GM04504 (cell line): Measurements from ENCODE around the gene MYO7B.

Experiments
- DNase-seq: peaks from one replicate; pipeline ENCODE4 v3.0.0-alpha.2; 2012; ENCODE audit warnings: low read depth

MYO7B gene

DNA sequence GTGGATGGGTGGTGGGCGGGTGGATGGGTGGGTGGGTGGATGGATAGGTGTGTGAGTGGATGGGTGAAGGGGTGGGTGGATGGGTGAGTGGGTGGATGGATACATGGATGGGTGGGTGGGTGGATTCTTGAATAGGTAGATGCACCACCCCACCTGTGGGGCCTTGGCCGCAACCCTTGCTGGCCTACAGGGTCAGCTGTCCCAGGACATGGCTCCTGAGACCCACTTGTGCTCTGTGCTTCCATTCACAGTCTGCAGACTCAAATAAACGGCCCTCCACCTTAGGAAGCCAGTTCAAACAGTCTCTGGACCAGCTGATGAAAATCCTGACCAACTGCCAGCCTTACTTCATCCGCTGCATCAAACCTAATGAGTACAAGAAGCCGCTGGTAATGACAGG lies 54.4 kb downstream of the MYO7B start:
- DNase-seq = no peak

DNA sequence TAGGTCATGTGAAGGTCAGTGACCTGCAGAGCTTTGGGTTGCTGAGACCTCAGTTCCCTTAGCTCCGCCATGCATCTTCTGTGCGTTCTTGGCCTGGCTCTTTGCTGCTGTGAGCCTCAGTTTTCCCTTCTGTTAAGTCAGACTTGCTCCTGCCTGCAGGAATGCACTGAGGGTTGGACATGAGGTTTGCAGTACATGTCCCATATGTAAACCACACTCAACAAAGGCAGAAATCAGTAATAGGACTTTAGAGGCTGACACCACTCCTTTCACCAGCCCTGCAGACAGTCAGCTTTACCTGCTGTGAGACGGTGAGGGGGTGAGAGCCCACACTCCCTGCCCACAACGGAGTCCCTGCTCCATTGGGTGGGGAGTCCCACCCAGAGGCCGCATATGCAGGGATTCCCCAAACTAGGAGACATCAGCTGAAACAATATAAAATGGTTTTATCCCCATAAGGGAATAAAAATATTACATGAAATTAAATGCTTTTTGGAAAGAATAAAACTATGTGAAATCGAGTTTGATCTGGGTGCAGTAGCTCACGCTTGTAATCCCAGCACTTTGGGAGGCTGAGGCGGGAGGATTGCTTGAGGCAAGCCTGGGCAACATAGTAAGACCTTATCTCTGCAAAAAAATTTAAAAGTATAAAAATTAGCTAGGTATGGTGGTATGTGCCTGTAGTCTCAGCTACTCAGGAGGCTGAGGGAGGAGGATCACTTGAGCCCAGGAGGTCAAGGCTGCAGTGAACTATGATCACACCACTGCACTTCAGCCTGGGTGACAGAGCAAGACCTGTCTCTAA lies 55.1 kb downstream of the MYO7B start:
- DNase-seq = no peak

DNA sequence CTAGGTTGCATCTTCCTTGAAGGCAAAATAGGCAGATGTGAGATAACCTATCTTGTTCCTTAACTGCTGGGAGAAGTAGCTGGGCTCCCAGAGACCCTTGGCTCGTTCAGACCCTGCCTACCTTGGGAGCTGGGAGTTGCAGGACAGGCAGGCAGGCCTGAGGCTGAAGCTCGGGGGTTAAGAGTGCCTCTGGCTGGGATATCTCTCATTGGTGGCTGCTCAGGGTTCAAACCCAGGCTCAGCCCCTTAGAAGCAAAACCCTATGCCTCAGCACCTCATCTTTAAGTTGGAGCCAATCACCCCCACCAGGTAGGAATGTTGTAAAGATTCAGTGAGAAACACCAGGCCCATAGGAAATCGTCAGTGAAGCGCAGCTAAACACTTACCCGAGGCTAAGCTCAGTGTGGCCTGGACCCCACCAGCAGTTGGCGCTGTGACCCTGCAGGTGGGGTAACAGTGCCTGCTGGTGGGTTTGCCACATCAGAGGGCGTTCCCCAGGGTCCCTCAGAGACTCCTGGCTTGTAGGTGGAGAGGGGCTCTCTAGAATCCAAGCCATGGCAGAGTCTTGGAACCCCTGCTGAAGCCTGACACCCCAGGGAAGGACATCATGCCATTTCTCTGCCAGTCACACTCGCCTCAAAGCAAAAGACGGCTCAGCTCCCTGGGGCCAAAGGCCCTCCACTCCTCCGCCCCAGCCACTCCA lies 55.9 kb downstream of the MYO7B start:
- DNase-seq = peak; percentile 32

DNA sequence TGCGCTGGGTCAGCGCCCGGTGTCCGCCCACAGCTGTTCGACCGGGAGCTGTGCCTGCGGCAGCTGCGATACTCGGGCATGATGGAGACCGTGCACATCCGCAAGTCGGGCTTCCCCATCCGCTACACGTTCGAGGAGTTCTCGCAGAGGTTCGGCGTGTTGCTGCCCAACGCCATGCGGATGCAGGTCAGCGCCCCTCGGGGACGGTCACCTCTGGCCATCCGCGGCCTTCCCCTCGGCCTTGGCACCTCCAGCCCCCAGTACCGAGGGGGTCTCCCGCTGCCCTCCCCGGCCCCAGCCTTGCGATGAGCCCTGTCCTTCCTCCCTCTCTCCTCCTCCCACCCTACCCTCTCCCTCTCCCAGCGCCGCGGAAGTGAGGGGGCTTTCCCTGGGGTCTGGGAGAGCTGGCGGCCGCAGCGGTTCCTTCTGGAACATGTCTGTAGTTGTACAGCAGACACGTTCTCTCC lies 57.3 kb downstream of the MYO7B start:
- no peak for DNase-seq

DNA sequence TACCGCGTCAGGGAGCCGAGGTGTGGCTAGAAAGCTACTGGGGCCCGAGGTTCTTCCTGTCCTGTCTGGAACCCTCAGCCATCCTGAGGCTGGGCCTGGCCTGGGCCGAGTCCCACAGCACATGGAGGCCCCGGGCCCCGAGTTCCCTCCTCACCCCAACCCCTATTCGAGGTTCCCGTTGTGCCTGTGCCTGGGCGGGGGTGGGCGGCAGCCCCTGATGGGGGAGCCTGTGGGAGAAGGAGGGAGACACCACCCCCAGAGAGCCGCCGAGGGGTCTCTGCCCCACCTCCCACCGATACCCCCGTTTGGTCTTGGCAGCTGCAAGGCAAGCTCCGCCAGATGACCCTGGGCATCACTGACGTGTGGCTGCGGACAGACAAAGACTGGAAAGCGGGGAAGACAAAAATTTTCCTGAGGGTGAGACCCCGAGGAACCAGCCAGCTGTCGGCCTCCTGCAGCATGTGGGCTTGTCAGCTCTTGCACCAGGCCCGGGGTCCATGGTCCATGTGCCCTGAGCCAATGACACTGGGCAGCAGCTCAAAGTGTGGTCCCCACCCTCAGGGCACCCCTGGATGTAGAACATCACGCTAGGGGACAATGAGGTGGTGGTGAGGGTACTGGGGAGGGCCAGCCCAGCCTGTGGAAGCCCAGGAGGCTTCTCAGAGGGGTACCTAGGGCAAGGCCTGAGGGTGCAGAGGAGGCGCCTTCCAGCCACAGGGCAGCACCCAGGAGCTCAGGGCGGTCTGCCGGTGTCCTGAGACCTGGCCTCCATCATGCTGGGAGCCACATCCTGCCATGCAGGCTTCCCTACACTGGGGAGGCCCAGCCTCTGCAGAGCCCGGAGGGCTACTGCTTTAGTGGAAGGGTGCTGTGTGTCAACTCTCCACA lies 58.0 kb downstream of the MYO7B start:
- DNase-seq = no peak

DNA sequence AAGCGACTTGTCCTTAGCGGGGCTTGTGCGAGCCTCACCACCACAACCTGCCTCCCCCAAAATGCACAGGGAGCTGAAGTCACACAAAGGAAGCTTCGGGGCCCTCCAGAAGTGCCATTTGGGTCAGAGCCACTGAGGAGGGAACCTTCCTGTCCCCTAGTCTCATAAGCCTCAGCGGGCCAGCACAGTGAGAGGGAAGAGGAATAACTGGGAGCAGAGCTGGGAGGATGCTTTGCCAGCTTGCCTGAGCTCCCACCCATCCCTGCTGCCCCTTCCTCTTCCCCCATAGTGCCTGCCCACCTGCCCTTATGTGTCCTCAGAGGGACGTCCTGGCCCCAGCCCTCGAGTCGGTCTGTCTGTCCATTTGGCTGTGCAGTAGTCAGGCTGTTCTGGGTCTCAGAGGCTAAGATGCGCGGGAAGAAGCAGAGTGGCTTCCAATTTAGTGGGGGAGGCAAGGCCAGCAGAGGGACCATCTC lies 58.7 kb downstream of the MYO7B start:
- DNase-seq = no peak

DNA sequence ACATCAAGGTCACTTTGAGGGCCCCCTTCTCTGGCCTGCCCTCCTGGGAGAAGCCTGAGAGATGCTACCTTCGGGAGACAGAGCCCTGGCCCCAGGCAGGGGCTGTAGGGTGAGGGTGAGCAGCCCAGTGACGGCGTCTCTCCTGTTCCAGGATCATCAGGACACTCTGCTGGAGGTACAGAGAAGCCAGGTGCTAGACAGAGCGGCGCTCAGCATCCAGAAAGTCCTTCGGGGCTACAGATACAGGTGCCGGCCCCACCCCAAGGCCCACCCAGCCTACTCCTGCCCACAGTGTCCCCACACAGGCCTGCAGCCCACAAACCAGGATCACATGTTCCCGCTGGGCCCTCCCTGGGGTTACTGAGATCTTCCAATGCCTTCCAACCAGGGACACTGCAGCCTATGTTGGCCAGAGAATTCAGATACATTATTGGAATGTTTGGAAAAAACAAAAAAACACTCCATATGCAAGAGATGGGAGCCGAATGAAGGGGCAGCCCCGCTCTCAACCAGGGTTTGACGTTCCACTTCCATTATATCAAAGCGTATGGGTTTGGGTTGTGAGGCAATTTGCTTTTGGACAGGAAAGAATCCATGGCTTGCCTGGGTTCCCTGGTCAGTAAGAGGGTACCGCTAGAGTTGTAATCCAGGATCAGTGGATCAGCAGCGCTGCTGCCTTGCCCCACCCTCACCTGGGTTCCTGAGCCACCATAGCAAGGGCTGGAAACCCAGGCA lies 61.0 kb downstream of the MYO7B start:
- DNase-seq = no peak

DNA sequence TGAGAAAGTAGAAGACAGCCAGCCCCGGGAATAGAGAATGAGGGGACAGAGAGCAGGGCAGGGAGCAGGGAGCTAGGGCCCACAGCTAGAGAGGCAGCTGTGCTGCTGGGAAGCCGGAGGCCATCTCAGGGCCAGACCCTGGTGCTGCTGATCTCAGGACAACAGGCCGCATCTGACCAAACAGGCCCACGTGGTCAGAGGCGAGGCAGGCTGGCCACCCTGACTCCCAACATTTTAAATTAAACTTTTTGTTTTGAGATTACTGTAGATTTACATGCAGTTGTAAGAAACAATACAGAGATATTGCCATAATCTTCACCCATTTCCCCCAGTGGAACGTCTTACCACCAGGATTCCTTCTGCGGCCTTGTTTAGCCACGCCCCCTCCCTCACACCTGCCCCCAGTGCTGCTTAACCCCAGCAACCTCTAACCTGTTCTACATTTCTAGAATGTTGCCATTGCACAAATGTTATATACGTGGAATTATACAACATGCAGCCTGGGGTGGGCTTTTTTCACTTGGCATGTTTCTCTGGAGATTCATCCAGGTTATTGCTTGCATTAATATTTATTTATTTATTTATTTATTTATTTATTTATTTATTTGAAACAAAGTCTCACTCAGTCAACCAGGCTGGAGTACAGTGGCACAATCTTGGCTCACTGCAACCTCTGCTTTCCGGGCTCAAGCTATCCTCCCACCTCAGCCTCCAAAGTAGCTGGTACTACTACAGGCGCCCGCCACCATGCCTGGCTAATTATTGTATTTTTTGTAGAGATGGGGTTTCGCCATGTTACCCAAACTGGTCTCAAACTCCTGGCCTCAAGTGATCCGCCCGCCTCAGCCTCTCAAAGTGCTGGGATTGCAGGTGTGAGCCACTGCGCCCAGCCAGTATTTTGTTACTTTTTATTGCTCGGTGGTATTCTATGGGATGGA lies 61.8 kb downstream of the MYO7B start:
- no peak for DNase-seq

DNA sequence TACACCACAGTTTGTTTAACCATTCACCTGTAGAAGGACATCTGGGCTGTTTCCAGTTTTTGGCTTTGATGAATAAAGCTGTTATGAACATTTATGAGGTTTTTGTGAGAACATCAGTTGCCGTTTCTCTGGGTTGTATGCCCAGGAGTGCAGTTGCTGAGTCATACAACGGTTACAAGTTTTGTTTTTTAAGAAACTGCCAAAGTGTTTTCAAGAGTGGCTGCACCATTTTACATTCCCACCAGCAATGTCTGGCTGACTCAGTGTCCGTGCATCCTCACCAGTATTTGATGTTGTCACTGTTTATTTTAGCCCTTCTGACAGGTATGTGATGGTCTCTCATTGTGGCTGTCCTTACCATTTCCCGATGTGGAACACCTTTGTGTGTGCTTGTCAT lies 62.5 kb downstream of the MYO7B start:
- DNase-seq = no peak

DNA sequence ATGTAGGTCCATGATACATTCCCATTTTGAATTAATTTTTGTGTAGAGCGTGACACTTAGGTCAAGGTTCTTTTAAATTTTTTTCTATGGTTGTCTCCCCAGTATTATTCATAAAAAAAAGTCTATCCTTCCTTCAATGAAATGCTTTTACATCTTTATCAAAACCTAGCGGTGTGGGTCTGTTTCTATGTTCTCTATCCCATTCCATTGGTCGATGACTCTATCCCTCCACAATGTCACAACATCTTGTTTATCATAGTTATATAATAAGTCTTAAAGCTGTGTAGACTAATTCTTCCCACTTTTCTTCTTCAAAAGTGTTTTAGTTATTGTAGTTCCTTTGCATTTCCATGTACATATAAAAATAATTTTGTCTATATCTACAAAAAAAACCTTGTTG lies 63.2 kb downstream of the MYO7B start:
- DNase-seq = no peak

DNA sequence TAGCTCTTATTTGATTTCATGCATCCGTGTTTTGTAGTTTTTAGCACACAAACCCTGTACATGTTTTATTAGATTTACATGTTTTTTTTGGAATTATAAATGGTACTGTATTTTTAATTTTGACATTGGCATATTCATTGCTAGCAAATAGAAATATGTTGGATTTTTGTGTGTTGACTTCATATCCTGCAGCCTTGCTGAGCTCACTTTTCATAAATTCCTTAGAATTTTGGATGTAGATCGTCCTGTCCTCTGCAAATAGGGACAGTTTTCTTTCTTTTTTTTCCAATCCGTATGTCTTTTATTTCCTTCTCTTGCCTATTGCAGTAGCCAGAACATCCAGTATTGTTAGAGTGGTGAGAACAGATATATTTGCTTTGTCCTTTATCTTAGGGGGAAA lies 63.7 kb downstream of the MYO7B start:
- DNase-seq = no peak

DNA sequence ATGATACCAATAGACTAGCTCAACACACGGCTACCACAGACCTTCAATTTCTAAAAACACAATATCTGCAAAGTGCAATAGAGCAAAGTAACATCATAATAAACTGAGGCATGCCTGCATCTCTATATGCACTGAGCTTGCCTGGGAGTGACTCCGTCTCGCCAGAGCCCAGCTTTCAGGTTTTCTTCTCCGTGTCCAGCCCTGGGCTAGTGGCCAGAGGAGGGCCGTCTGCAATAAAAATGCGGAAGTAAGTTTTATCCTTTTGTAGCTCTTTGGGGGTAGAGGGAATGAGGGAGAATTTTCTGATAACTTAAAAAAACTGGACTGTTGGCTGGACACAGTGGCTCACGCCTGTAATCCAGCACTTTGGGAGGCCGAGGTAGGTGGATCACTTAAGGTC lies 69.5 kb downstream of the MYO7B start:
- no peak for DNase-seq

DNA sequence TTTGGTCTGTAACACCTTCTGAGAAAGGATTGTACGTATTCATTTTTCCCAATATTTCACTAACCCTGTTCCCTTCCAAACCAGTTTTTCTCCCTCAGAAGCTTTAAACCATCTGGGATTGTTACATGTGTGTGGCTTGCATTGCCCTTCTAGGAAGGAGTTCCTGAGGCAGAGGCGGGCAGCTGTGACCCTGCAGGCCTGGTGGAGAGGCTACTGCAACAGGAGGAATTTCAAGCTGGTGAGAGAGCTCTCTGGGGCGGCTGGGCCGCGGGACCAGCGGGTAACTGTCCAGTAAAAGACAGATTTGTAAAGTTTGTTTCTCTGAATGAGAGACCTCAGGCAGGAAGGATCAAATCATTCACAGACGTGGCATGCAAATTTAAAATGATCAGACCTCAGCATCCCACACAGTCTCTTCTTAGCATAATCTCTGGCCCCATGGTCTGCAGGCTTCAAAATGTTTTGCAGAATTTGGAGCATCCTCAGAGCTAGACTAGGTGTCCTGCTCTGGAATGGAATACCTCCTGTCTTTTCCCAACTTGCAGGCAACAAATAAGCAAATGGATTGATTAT lies 70.3 kb downstream of the MYO7B start:
- no peak for DNase-seq

DNA sequence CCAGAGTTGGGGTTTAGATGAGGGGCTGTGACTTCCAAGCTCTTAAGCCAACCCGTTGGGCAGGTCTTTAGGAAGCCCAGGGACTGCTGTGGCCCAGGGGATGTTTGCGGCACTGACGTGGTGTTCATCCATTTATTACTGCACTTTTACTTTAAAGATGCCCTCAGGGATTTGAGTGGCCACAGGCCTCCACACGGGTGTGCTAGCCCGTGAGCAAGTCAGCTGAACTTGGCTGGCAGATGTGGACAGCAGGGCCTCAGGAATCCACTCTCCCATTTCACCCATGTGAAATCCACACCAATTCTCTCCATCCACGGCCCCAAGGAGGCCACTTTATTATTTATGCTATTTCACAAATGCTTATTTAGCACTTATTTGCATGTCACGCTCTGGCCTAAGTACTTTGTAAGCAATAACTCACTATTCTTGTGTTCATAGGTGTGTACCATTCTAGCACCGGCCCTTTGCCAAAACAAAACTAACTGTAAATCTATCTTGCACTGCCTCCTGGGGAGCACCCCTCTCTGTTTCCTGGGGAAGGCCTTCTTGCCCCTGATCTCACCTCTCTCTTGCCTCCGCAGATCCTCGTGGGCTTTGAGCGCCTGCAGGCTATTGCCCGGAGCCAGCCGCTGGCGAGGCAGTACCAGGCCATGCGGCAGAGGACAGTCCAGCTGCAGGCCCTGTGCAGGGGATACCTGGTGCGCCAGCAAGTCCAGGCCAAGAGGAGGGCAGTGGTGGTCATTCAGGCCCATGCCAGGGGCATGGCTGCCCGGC lies 71.3 kb downstream of the MYO7B start:
- no peak for DNase-seq

DNA sequence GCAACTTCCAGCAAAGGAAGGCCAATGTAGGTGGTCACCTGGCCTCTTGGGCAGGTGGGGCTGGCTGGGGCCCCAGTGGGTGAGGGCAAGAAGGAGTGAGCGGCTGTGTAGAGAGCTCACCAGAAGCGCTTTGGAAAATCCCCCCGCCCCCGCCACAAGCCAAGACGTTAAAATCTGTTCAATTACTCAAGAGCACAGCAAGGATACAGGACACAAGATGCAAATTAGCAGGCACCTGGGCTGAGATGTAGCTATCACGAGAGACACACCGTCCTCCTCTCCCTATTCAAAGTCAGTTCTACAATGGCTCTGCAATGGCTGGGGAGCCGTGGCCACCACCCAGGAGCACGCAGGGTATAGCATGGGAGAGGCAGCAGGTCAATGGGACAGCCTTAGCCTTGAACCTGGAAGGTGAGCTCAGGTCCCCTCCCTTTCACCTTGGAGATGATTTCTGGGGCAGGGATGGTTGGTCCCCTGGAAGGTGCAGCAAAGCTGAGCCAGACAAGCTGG lies 72.0 kb downstream of the MYO7B start:
- no peak for DNase-seq

DNA sequence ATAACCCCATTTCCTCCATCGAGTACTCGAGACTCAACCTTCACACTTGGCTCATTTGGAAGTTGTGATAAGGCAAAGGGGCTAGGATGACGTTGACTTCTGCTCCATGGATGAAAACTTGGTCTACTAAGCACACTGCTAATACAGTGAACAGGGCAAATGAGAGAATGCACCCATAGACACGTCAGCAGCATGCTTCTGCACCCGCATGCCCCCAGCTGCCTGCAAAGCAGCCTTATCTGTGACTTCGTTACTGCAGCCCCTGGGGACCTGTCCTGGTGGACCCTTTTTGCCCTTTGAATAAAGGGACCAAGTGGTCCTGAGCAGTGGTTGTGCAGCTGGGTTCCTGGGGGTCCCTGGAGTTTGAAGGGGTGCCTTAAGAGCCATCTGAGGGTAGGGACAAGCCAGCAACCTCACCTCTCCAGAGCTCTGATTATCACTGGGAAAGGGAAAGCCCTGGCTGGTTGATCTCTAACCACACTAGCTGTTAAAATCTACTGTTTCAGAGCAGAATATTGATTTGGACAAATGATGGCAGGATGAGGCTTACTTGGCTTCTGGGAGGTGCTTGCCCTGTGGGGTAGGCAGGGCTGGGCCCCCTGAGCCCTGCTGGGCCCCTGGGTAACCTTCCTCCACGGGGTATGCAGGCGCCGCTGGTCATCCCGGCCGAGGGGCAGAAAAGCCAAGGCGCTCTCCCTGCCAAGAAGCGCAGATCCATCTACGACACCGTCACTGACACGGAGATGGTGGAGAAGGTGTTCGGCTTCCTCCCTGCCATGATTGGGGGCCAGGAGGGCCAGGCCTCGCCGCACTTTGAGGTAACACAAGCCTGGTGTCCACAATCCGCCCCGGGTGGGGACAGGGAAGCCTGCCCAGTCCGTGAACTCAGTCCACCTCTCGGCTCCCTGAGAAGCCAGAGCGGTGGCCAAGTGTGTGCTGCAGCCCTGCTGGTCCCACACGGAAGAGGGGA lies 72.9 kb downstream of the MYO7B start:
- DNase-seq = no peak

DNA sequence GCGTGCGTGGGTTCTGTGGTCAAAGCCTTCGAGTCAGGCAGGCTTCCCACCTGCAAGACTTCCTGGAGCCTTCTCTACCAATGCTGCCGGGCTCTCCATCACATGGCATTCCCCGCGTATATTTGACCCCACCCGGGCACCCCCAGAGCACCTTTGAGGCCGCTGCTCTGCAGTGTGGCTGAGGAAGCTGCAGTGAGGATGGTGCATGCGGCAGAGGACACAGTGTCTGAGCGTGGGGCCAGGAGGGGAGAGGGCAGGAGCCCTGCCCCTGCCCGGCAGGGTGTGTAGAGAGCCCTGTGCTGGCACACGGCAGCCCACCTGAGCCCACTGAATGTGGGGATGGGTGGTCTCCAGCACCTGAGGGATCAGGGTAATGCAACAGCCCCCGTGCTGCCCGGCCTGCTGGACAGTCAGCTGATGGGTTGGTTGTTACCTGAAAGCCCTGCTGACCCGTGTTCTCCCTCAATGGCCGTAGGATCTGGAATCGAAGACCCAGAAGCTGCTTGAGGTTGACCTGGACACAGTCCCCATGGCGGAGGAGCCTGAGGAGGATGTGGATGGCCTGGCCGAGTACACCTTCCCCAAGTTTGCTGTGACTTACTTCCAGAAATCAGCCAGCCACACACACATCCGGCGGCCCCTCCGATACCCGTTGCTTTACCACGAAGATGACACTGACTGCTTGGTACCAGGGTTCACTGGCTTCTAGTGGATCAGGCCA lies 73.7 kb downstream of the MYO7B start:
- DNase-seq = no peak
